Mononuclear cell (primary cell): ENCODE results near the gene SLC4A11. TPM values are rescaled to one million over a fixed set of nuclear protein-coding genes. Genes with fewer than 3 reads are reported as not detected.

Source experiments
- H3K27me3 ChIP-seq: 2 replicates; pipeline ENCODE4 v1.6.0; 2011; ENCODE audit warnings: low read length, control low read depth; ENCODE audit not compliant: insufficient read depth
- H3K4me1 ChIP-seq: 2 replicates; pipeline ENCODE4 v1.5.1; 2011; ENCODE audit warnings: mild to moderate bottlenecking, low read length, control low read depth; ENCODE audit not compliant: insufficient read depth
- H3K4me3 ChIP-seq: 2 replicates; pipeline ENCODE4 v1.5.1; 2011; ENCODE audit warnings: mild to moderate bottlenecking, low read length, moderate library complexity
- H3K9me3 ChIP-seq: 2 replicates; pipeline ENCODE4 v1.5.1; 2011; ENCODE audit warnings: low read depth, mild to moderate bottlenecking, control low read depth, low read length
- total RNA-seq: library from RNA; depleted of rRNA; stranded (reverse); fragments of >200 nt; gene quantifications from one replicate; pipeline ENCODE4 v1.2.3, GENCODE V29; 2012

The SLC4A11 gene
- total RNA-seq, 1 donor, result 0.21 TPM

DNA sequence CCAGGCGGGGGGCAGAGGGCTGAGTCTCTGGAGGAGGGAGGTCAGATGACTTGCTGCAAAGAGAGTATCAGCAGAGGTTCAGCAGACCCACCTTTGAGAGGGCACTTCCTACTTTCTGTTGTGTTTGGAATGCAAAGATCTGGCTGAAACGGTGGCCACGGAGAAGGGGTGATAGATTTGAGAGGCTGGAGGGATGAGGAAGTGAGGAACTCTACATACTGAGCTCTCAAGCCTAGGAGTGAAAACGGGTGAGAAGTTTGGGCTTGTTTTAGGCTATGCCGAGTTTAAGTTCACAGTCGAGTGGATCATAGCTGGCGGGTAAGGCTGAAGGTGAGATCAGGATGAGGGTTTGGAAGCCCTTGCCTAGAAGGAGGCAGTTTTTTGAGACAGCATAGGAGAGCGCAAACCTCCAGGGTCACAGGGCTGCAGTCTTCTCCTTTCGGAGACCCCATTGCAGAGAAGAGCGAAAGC is 30.2 kb downstream of the SLC4A11 start:
- H3K27me3 ChIP-seq, result no peaks in the 10 kb centered on the region
- H3K4me1 ChIP-seq, result peaks cover 21% of the 10 kb centered on the region
- no peaks in the 10 kb centered on the region for H3K9me3 ChIP-seq
- H3K4me3 ChIP-seq, result peak overlapping the region; percentile 95

DNA sequence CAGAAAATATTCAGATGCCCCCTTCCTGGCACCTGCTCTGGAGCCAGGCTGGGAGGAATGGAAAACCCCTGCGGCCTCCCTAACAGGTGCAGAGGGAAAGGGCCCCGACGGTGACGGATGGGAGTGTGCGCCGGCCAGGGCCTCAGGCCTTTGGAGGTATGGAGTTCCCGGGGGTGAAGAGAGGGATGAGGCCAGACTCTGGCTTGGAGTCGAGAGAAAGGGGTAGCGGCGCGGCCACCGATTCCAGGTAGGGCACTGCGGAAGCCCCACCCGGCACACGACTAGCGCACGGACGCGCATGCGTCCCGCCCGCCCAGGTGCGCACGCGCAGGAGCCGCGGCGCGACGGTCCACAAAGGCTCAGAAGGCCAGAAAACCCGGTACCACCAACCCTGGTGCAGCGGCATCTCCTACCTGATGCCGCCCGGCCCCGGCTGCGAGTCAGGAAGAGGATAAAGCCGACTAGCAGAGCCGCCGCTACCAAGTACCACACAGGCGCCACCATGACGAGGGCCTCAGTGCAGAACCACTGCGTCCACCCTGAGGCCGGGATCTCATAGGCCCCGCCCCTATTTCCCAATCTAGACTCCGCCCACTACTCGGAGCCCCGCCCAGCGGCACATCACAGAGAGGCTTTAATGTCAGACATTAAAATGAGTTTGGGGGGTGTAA is 34.7 kb downstream of the SLC4A11 start, which contains the start of gene DDRGK1:
TSS of gene DDRGK1 (minus strand) at position 559 of the 671 bp plus-strand sequence. CDS start at position 504, 55 bp downstream.
- Histone ChIP-seq H3K4me1 (peaks cover 20% of the 10 kb centered on the region), H3K4me3 (peak within 1 kb of the TSS; percentile 89), H3K27me3 (no peaks in the 10 kb centered on the region)

DNA sequence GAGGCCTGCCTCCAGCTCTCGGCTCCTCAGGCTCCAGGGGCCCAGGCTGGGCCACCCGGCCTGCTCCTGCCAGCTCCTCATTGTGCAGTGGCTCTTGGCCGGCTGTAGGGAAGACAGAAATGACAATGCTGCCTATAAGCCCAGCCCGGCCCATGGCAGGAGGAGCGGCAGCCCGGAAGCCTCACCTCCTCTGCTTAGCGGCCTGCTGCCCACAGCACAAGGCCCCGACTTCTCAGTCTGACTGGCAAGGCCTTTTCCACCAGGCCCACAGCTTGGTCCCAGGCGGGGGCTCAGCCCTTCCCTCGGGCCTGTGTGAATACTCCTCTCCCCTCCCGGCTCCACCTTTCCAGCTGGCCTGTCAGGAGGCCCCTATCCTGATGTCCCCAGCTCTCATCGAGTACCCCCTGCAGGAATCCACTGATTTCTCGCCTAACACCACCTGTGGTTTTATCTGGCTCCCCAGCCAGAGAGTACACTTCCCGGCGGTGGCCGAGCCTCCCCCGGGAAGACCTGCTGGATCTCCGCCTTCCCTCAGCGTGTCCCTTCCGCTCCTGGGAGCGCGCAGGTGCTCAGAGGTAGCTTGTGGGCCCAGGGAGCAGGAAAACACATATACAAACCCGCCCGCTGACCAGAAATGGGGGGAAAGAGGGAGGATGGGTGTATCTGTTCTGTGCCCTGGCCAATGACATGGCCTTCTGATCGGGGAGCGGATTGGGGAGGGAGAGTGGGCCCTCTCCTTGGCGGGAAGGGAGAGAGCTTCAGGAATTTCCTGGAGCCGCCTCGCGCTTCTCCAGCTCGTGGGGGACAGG is 35.5 kb downstream of the SLC4A11 start:
- Histone ChIP-seq H3K4me3 (peak overlapping the region; percentile 89), H3K27me3 (no peaks in the 10 kb centered on the region), H3K4me1 (peaks cover 16% of the 10 kb centered on the region), H3K9me3 (no peaks in the 10 kb centered on the region)

More for the DNA sequence above, 34.7 kb downstream of the SLC4A11 start, which contains the start of gene DDRGK1:
- H3K9me3 ChIP-seq, result no peaks in the 10 kb centered on the region

DNA sequence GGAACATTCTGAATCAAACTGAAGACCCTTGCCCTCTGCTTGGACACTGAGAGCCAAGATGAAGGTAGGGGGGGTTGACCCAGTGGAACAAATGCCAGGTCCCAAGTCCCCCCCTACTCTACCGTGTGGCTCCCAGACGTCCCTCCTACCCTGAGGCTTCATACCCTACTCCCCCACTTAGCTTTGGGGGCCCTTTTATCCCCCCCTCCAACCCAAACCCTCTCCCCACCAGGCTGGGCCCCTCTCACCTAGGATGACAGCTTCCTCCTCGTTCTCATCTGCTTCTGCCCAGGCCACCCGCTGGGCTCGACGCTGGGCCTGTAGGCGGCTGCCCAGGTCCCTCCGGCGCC is 36.0 kb downstream of the SLC4A11 start:
- Histone ChIP-seq H3K4me3 (no peak overlapping the region), H3K27me3 (no peaks in the 10 kb centered on the region), H3K9me3 (no peaks in the 10 kb centered on the region), H3K4me1 (peaks cover 12% of the 10 kb centered on the region)

DNA sequence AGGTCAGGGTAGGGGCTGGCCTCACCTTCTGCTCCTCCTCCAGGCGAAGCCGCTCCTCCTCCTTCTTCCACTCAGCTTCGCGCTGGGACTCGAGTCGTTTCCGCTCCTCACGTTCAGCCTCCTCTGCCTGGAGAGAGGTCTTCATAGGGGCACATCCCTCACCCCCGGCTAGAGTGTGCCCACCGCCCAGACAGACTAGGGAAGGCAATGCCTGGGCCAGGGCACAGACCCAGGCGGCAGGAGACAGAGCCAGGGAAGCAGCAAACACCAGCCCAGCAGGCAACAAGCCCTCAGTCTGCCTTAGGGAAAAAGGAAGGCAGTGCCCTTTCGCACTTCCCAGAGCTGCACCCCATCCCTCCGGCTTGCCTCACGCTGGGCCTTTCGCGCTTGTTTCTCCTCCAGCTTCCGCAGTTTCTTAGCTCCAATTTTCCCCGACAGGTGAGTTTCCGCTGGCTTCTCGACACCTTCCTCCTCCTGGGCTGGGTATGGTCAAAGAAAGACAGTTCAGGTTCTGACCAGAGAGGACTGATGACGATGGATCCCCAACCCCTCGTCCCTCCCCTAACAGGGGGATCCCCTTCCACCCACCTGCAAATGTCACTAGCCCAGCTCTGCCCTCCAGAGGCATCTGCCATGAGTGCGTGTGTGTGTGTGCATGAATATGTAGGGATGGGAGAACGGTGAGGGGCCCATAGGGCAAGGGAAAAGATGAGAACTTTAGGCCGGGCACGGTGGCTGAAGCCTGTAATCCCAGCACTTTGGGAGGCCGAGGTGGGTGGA is 38.8 kb downstream of the SLC4A11 start:
- Histone ChIP-seq H3K4me3 (no peak overlapping the region), H3K27me3 (no peaks in the 10 kb centered on the region), H3K4me1 (peaks cover 12% of the 10 kb centered on the region), H3K9me3 (no peaks in the 10 kb centered on the region)

DNA sequence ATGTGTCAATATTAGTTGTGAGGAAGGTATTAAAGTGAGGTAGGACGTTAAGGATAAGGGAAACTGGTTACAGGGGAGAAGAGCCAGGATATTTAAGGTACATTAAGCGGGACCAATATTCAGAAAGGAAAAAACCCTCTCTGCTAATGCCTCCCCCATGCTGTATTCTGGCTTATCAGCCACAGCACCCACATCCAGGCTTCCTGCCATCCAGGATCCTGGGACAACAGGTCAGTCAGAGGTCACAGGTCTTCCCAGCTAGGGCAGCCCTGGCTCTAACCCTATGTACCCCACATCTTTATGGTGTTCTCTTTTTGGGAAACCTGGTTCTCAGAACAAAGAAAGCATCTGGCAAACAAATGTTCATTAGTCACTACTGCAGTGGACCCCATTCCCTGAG is 39.8 kb downstream of the SLC4A11 start:
- no peaks in the 10 kb centered on the region for H3K9me3 ChIP-seq
- H3K27me3 ChIP-seq, result no peaks in the 10 kb centered on the region
- peaks cover 12% of the 10 kb centered on the region for H3K4me1 ChIP-seq
- no peak overlapping the region for H3K4me3 ChIP-seq

DNA sequence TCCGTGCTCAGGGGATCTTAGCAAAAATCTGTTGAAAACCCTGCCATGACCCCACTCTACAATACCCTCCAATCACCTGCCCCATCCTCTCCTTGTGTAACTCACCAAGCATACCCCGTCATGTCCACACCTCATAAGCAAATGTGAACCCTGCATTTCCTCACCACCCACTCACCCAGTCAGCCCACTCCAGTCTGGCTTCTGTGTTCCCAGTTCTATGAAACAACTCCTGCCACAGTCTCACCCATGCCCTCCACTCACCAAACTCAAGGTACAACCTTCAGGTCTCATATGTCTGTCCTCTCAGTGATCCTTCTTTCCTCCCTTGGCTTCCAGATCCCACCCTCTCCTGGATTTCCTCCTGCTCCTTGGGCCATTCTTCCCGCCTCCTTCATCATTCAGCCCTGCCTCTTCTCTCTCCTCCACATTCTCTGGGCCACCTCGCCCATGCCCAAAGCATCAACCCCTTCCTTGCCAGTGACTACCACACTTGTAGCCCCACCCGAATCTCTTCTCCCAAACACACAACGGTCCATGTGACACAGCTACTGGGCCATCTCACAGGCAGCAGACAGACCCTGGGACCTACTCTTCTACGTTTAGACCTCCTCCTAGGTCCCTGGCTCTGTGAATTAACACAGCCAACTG is 43.3 kb downstream of the SLC4A11 start:
- Histone ChIP-seq H3K4me1 (no peaks in the 10 kb centered on the region), H3K27me3 (no peaks in the 10 kb centered on the region), H3K4me3 (no peak overlapping the region), H3K9me3 (no peaks in the 10 kb centered on the region)

DNA sequence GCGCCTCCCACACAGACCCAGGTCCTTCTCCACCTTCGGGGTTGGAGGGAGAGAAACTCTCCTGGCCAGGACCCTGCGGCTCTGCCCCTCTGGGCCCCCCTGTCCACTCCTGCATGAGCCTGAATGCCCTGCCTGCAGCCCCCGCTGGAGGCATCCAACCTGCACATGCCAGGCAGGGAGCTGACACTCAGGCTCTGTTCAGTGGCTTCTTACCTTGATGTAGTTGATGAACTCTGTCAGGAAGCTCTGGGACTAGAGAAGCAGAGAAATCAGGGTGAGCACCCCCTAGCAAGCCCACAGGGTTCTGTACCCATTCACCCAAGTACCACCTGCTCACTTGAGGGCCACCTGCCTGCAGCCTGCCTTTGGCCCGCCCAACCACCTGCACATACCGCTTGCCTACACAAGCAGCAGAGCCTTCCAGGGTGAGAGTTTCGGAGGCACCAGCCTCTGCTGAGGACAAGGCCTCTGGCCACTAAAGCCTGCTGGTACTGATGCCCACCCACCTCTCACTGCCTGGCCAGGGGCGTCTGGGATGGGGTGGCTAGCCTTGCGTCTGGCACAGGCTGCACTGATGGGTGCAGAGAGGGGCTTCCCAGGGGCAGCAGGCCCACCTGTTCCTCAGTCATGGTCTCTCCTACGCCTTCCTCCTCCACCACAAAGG is 44.2 kb downstream of the SLC4A11 start:
- Histone ChIP-seq H3K9me3 (no peaks in the 10 kb centered on the region), H3K4me3 (no peak overlapping the region)

DNA sequence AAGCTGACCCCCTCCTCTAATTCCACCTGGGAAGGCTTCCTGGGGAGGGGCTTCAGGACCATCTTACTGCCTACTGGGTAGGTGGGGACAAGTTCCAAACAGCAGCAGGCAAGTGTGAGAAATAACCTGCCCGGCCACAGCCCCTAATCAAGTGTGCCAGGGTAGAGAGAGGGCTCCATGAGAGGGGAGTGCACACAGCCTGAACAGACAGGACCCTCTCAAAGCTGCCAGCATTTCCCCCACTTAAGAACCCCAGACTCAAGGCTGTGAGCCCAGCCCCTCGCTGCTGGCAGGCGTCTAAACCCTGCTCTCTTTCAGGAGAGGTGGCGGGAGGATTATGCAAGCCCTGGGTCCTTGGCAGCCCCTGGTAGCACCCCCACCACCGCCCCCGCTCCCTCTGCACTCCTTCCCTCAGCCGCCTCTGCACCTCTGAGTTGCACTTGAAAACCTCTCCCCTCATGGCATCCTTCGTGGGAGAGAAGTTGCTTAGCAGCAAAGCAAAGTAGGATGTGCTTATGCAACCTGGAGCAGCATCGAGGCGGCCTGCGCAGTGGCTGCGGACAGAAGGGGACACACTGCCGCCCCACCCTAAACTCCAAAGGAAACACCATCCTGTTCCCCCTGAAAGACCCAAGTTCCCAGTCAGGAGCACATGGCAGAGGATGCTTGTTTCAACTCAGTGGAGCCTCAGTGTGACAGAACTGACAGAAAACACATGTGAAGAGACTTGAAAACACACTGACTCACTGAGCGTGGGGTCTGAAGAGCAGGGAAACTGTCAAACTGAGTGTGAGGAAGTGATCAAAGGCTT is 45.0 kb downstream of the SLC4A11 start:
- Histone ChIP-seq H3K27me3 (no peaks in the 10 kb centered on the region), H3K4me1 (no peaks in the 10 kb centered on the region), H3K4me3 (no peak overlapping the region), H3K9me3 (no peaks in the 10 kb centered on the region)

More for the DNA sequence above, 44.2 kb downstream of the SLC4A11 start:
- Histone ChIP-seq H3K4me1 (no peaks in the 10 kb centered on the region), H3K27me3 (no peaks in the 10 kb centered on the region)

DNA sequence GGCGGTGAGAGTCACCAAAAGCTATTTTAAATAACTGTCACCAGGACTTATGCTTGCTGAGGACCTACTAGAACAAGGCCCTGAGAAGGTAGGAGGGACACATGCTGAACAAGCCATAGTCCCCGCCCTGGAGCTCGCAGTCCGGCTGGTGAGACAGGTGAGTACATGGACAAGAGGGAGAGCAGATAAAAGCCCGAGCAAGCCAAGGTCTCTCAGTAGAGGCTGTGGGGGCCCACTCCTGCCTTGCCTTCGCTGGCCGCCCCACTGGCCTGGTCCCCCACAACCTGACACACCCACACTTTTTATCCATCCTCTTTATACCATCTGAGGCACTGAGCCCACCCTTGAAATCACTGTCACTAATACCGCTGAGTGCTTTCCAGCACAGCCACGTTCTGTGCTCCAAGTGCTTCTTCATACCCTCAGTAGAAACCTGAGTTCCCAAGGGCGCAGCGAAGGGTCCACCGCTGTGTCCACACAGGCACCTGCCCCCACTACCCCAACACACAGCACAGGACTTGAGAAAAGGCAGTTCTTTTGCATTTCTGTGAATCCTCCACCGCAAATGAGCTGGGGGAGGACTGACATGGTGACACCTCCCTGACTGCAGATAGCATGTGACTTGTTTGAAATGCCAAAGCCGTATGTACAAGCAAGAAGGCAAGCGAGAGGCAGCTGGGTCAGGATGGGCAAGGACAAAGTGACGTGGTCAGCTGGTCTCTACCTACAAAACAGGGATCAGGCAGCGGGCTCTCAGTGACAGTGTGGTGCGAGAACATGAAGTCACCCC is 46.6 kb downstream of the SLC4A11 start:
- no peaks in the 10 kb centered on the region for H3K9me3 ChIP-seq
- H3K27me3 ChIP-seq, result no peaks in the 10 kb centered on the region
- no peak overlapping the region for H3K4me3 ChIP-seq

DNA sequence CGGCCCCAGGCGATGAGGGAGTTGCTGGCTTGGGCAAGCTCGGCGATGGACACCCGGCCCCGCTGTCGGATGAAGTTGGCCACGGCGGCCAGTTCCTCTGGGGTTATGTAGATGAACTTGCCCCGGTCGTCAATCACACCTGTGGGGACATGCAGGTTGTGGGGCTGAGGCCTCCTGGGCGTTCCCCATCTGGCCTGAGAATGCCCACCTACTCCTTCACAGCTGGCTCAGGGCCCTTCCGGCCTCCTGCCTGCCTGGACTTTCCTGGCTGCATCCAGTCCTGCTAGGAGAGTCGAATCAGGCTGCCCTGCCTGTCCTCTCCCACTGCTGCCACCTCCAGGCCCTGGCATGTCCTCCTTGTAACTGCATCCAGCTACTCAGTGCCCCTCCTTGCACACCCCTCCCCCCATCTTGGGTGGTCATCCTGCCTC is 48.3 kb downstream of the SLC4A11 start:
- Histone ChIP-seq H3K4me1 (no peaks in the 10 kb centered on the region), H3K9me3 (no peaks in the 10 kb centered on the region), H3K27me3 (no peaks in the 10 kb centered on the region), H3K4me3 (no peak overlapping the region)

More for the DNA sequence above, 46.6 kb downstream of the SLC4A11 start:
- H3K4me1 ChIP-seq, result no peaks in the 10 kb centered on the region

DNA sequence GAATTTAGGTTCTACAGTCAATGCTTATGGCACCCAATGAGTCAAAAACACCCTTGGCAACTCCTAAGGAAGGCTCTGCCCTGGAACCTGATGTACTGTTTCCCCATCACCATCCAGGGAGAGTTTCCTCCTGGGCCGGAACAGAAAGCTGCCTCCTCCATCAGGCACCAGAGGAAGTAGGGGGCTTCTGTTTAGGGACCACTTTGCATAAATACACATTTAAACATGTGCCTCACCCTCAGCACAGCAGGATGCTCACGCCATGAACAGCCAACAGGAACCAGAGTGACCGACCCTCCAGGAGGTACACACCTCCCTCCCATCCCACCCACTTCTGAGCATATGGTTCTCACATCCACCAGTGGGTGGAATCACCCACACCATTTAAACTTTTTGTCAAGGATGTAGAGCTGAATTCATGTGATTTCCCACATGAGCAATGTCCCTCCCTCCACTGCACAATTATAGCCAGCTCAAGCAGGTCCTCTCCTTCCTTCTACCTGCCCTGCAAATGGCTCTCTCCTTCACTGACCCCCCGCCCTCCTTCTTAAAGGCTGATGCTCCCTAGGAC is 49.3 kb downstream of the SLC4A11 start:
- Histone ChIP-seq H3K4me3 (no peak overlapping the region), H3K9me3 (no peaks in the 10 kb centered on the region), H3K4me1 (no peaks in the 10 kb centered on the region), H3K27me3 (no peaks in the 10 kb centered on the region)
